ENCODE data around the gene PCBD1. TPM values are rescaled to one million over a fixed set of nuclear protein-coding genes. Genes with fewer than 3 reads are reported as not detected.
A peak's percentile ranks its signal among the peaks of the same experiment; 100 is the strongest.

The PCBD1 gene
- total RNA-seq, 1 donor: 19.9 TPM

GRCh38 chr10:70840836-70841235, 47.5 kb downstream of the PCBD1 start:
- Histone ChIP-seq H3K4me3 (ENCODE audit: insufficient read depth, low read length) (no peak overlapping the region), H3K4me1 (ENCODE audit: insufficient read depth, low read length) (peaks cover 28% of the 10 kb centered on the region)

DNA sequence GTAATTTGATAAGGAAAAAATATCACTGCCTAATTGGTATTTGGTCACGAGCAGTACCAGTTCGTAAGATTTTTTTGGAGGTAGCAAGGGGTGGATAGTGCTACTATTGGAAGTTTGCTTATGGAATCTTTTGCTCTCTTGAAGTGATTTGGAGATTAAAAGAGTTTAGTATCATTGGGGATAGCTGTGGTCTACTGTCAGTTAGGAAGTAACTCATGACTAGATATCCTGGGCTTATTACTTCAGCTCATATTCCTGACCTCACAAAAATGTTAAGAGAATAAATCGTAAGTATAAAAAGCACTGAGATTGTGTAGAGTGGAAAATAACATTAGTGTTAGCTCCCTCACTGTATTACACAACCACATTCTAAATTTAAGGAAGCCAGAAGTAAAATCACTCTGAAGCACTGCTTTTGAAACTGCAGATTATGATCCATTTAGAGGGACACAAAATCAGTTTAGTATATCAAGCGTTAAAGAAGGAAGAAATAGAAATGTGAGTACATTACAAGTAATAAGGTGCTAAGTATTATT, 50.0 kb downstream of the PCBD1 start:
- Histone ChIP-seq H3K4me1 (ENCODE audit: insufficient read depth, low read length) (peaks cover 45% of the 10 kb centered on the region), H3K79me2 (ENCODE audit: insufficient read depth, low read length) (peaks cover 62% of the 10 kb centered on the region), H3K36me3 (ENCODE audit: insufficient read depth, low read length) (peaks cover 8% of the 10 kb centered on the region)

More at GRCh38 chr10:70840836-70841235, 47.5 kb downstream of the PCBD1 start:
- Histone ChIP-seq H3K27me3 (ENCODE audit: insufficient read depth, low read length) (no peaks in the 10 kb centered on the region), H3K79me2 (ENCODE audit: insufficient read depth, low read length) (peaks cover 52% of the 10 kb centered on the region), H4K20me1 (ENCODE audit: insufficient read depth, low read length) (no peaks in the 10 kb centered on the region), H3K4me2 (ENCODE audit: insufficient read depth, low read length) (no peak overlapping the region), H2AFZ (ENCODE audit: low read length) (no peak overlapping the region), H3K27ac (ENCODE audit: low read depth, low read length) (no peak overlapping the region), H3K9me3 (ENCODE audit: low read depth, low read length) (no peaks in the 10 kb centered on the region), H3K36me3 (ENCODE audit: insufficient read depth, low read length) (peaks cover 8% of the 10 kb centered on the region)
- DNase-seq (ENCODE audit: insufficient read length, low spot score, missing footprints): no peak
- TF ChIP-seq CTCF (IDR thresholded peaks at IDR 0.05; ENCODE audit: extremely low read depth, low read depth, low read length): no peak

GRCh38 chr10:70837660-70838059, 50.7 kb downstream of the PCBD1 start:
- Histone ChIP-seq H3K9me3 (ENCODE audit: low read depth, low read length) (no peaks in the 10 kb centered on the region), H3K27ac (ENCODE audit: low read depth, low read length) (peak overlapping the region; percentile 30), H4K20me1 (ENCODE audit: insufficient read depth, low read length) (no peaks in the 10 kb centered on the region), H3K4me3 (ENCODE audit: insufficient read depth, low read length) (no peak overlapping the region), H3K4me1 (ENCODE audit: insufficient read depth, low read length) (peaks cover 50% of the 10 kb centered on the region), H3K27me3 (ENCODE audit: insufficient read depth, low read length) (no peaks in the 10 kb centered on the region), H2AFZ (ENCODE audit: low read length) (no peak overlapping the region), H3K36me3 (ENCODE audit: insufficient read depth, low read length) (peaks cover 6% of the 10 kb centered on the region), H3K4me2 (ENCODE audit: insufficient read depth, low read length) (no peak overlapping the region), H3K79me2 (ENCODE audit: insufficient read depth, low read length) (peaks cover 56% of the 10 kb centered on the region)
- no peak for DNase-seq (ENCODE audit: insufficient read length, low spot score, missing footprints)
- no peak for TF ChIP-seq CTCF (IDR thresholded peaks at IDR 0.05; ENCODE audit: extremely low read depth, low read depth, low read length)

More for the DNA sequence above, 50.0 kb downstream of the PCBD1 start:
- peak overlapping the region; percentile 30 for H3K27ac ChIP-seq (ENCODE audit: low read depth, low read length)
- no peak for DNase-seq (ENCODE audit: insufficient read length, low spot score, missing footprints)
- no peak overlapping the region for H3K4me3 ChIP-seq (ENCODE audit: insufficient read depth, low read length)
- no peaks in the 10 kb centered on the region for H4K20me1 ChIP-seq (ENCODE audit: insufficient read depth, low read length)
- no peak for TF ChIP-seq CTCF (IDR thresholded peaks at IDR 0.05; ENCODE audit: extremely low read depth, low read depth, low read length)
- no peaks in the 10 kb centered on the region for H3K27me3 ChIP-seq (ENCODE audit: insufficient read depth, low read length)
- no peak overlapping the region for H3K4me2 ChIP-seq (ENCODE audit: insufficient read depth, low read length)
- no peaks in the 10 kb centered on the region for H3K9me3 ChIP-seq (ENCODE audit: low read depth, low read length)
- H2AFZ ChIP-seq (ENCODE audit: low read length): no peak overlapping the region

- Histone ChIP-seq H3K79me2 (ENCODE audit: insufficient read depth, low read length) (peaks cover 49% of the 10 kb centered on the region), H3K27ac (ENCODE audit: low read depth, low read length) (peak overlapping the region; percentile 83), H3K9me3 (ENCODE audit: low read depth, low read length) (no peaks in the 10 kb centered on the region), H3K4me3 (ENCODE audit: insufficient read depth, low read length) (no peak overlapping the region), H3K4me1 (ENCODE audit: insufficient read depth, low read length) (peaks cover 63% of the 10 kb centered on the region), H3K27me3 (ENCODE audit: insufficient read depth, low read length) (no peaks in the 10 kb centered on the region), H4K20me1 (ENCODE audit: insufficient read depth, low read length) (no peaks in the 10 kb centered on the region), H3K36me3 (ENCODE audit: insufficient read depth, low read length) (peaks cover 4% of the 10 kb centered on the region), H2AFZ (ENCODE audit: low read length) (no peak overlapping the region), H3K4me2 (ENCODE audit: insufficient read depth, low read length) (peak overlapping the region; percentile 54)
- DNase-seq (ENCODE audit: insufficient read length, low spot score, missing footprints): no peak
- no peak for TF ChIP-seq CTCF (IDR thresholded peaks at IDR 0.05; ENCODE audit: extremely low read depth, low read depth, low read length)
These were observed 52.0 kb downstream of the PCBD1 start for GRCh38 chr10:70836319-70836718.

All from osteoblast (primary cell).